Astrocyte (in vitro differentiated cells and primary cell): Measurements from ENCODE around the gene PMF1. TPM values are rescaled to one million over a fixed set of nuclear protein-coding genes. Genes with fewer than 3 reads are reported as not detected.

Source experiments
- DNase-seq: peaks from one replicate; pipeline ENCODE4 v3.0.0-alpha.2; 2010; ENCODE audit warnings: low read depth
- FAIRE-seq: peaks from 2 replicates; lab custom pipeline; 2011; peaks lifted over from hg19 to GRCh38; lab: Jason Lieb, UNC
- H2AFZ ChIP-seq: 2 replicates; pipeline ENCODE4 v1.6.0; 2012; ENCODE audit warnings: low read depth, low read length, inconsistent platforms
- H3K27ac ChIP-seq: 2 replicates; pipeline ENCODE4 v1.5.1; 2011; ENCODE audit warnings: low read depth, low read length, inconsistent platforms
- H3K27me3 ChIP-seq: 2 replicates; pipeline ENCODE4 v1.6.0; 2011; ENCODE audit warnings: low read length, inconsistent platforms; ENCODE audit not compliant: insufficient read depth
- H3K36me3 ChIP-seq: 2 replicates; pipeline ENCODE4 v1.5.1; 2011; ENCODE audit warnings: low read length, inconsistent platforms; ENCODE audit not compliant: insufficient read depth
- H3K4me1 ChIP-seq: 2 replicates; pipeline ENCODE4 v1.5.1; 2011; ENCODE audit warnings: low read length, inconsistent platforms; ENCODE audit not compliant: insufficient read depth
- H3K4me2 ChIP-seq: 2 replicates; pipeline ENCODE4 v1.6.0; 2012; ENCODE audit warnings: low read length, inconsistent platforms
- H3K4me3 ChIP-seq: 2 replicates; pipeline ENCODE4 v1.5.1; 2011; ENCODE audit warnings: low read depth, mild to moderate bottlenecking, low read length, inconsistent platforms; ENCODE audit not compliant: insufficient read depth
- H3K79me2 ChIP-seq: 2 replicates; pipeline ENCODE4 v1.6.0; 2012; ENCODE audit warnings: mild to moderate bottlenecking, low read length, inconsistent platforms; ENCODE audit not compliant: insufficient read depth
- H3K9ac ChIP-seq: 2 replicates; pipeline ENCODE4 v1.6.0; 2012; ENCODE audit warnings: mild to moderate bottlenecking, low read length, inconsistent platforms
- H3K9me3 ChIP-seq: 2 replicates; pipeline ENCODE4 v1.5.1; 2012; ENCODE audit warnings: low read depth, mild to moderate bottlenecking, low read length, inconsistent platforms; ENCODE audit not compliant: insufficient read depth
- H4K20me1 ChIP-seq: 2 replicates; pipeline ENCODE4 v1.6.0; 2012; ENCODE audit warnings: low read length, inconsistent platforms; ENCODE audit not compliant: insufficient read depth
- H3K27ac Mint-ChIP-seq: one replicate; pipeline ENCODE4 v1.8.0; 2021; ENCODE audit warnings: mild to moderate bottlenecking, mixed read lengths; ENCODE audit not compliant: unreplicated experiment
- H3K27me3 Mint-ChIP-seq: one replicate; pipeline ENCODE4 v1.8.0; 2021; ENCODE audit warnings: low read depth, mixed read lengths; ENCODE audit not compliant: unreplicated experiment
- H3K36me3 Mint-ChIP-seq: one replicate; pipeline ENCODE4 v1.8.0; 2021; ENCODE audit warnings: low read depth, mixed read lengths; ENCODE audit not compliant: unreplicated experiment
- H3K4me1 Mint-ChIP-seq: one replicate; pipeline ENCODE4 v1.8.0; 2021; ENCODE audit warnings: low read depth, mixed read lengths; ENCODE audit not compliant: unreplicated experiment
- H3K4me3 Mint-ChIP-seq: one replicate; pipeline ENCODE4 v1.8.0; 2021; ENCODE audit warnings: mild to moderate bottlenecking, moderate library complexity, mixed read lengths; ENCODE audit not compliant: unreplicated experiment
- H3K9me3 Mint-ChIP-seq: one replicate; pipeline ENCODE4 v1.8.0; 2021; ENCODE audit warnings: mild to moderate bottlenecking, mixed read lengths; ENCODE audit not compliant: unreplicated experiment
- EZH2 ChIP-seq: IDR thresholded peaks from 2 replicates; pipeline ENCODE4 v1.6.1; 2012; ENCODE audit warnings: mild to moderate bottlenecking, low read length, inconsistent platforms; ENCODE audit not compliant: insufficient read depth
- total RNA-seq: library from RNA; stranded (reverse); gene quantifications from 2 replicates; pipeline ENCODE4 v1.2.1, GENCODE V29; 2021
- TF ChIP-seq, protein P1 (sequence below): IDR thresholded peaks from 2 replicates; pipeline ENCODE4 v1.5.1; 2011; ENCODE audit warnings: low read depth, mild to moderate bottlenecking, inconsistent platforms, low read length, moderate library complexity; ENCODE audit not compliant: insufficient read depth

PMF1 gene
- total RNA-seq, 1 donor from 2014 or later, result 29.9 TPM

DNA sequence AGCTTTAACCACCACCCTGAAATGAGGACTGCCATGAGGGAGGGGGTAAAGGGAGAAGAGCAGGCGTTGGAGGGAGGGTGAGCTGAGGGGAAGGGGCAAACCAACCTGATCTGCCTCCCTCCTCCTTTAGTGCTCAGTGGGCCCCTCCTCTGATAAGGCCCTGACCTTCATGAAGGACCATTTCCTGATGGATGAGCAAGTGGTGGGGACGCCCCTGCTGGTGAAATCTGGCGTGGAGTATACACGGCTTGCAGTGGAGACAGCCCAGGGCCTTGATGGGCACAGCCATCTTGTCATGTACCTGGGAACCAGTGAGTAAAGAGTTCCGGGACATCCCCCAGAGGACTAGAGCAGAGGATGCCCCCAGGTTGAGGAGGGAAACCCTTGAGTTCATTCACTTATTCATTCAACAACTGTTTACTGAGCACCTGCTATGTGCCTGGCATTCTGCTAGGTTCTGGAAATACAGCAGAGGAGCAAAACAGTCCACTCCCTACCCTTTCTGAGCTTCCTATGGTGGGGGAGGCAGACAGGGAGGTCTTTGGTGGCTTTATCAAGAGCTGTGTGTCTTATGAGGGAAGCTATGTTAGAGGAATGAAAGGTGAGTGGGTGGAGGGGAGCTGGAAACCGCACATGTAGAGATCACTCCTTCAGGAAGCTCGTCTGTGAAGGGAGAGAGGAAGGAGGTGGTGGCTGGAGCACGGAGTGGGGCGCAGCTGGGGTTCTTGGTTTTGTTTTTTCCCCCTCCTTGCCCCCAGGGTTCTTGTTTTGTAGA lies 39.9 kb upstream of the PMF1 start:
- H3K27ac ChIP-seq, result no peak overlapping the region
- H3K4me2 ChIP-seq, result no peak overlapping the region
- no peak for TF ChIP-seq EZH2
- TF ChIP-seq, protein P1, sequence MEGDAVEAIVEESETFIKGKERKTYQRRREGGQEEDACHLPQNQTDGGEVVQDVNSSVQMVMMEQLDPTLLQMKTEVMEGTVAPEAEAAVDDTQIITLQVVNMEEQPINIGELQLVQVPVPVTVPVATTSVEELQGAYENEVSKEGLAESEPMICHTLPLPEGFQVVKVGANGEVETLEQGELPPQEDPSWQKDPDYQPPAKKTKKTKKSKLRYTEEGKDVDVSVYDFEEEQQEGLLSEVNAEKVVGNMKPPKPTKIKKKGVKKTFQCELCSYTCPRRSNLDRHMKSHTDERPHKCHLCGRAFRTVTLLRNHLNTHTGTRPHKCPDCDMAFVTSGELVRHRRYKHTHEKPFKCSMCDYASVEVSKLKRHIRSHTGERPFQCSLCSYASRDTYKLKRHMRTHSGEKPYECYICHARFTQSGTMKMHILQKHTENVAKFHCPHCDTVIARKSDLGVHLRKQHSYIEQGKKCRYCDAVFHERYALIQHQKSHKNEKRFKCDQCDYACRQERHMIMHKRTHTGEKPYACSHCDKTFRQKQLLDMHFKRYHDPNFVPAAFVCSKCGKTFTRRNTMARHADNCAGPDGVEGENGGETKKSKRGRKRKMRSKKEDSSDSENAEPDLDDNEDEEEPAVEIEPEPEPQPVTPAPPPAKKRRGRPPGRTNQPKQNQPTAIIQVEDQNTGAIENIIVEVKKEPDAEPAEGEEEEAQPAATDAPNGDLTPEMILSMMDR, result no peak
- H3K4me1 ChIP-seq, result no peaks in the 10 kb centered on the region
- H3K9ac ChIP-seq, result no peak overlapping the region
- no peaks in the 10 kb centered on the region for H3K36me3 ChIP-seq
- no peaks in the 10 kb centered on the region for H3K79me2 ChIP-seq
- no peaks in the 10 kb centered on the region for H3K9me3 Mint-ChIP-seq
- no peaks in the 10 kb centered on the region for H4K20me1 ChIP-seq
- H3K27me3 ChIP-seq, result peaks cover 2% of the 10 kb centered on the region
- H3K9me3 ChIP-seq, result no peaks in the 10 kb centered on the region
- no peak overlapping the region for H3K4me3 Mint-ChIP-seq
- DNase-seq (no peak), FAIRE-seq (no peak)
- peaks cover 21% of the 10 kb centered on the region for H3K27me3 Mint-ChIP-seq
- H3K4me1 Mint-ChIP-seq, result no peaks in the 10 kb centered on the region
- no peak overlapping the region for H3K4me3 ChIP-seq
- H3K27ac Mint-ChIP-seq, result no peak overlapping the region
- no peaks in the 10 kb centered on the region for H3K36me3 Mint-ChIP-seq
- no peak overlapping the region for H2AFZ ChIP-seq

DNA sequence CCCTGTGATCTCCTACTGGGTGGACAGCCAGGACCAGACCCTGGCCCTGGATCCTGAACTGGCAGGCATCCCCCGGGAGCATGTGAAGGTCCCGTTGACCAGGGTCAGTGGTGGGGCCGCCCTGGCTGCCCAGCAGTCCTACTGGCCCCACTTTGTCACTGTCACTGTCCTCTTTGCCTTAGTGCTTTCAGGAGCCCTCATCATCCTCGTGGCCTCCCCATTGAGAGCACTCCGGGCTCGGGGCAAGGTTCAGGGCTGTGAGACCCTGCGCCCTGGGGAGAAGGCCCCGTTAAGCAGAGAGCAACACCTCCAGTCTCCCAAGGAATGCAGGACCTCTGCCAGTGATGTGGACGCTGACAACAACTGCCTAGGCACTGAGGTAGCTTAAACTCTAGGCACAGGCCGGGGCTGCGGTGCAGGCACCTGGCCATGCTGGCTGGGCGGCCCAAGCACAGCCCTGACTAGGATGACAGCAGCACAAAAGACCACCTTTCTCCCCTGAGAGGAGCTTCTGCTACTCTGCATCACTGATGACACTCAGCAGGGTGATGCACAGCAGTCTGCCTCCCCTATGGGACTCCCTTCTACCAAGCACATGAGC lies 36.1 kb upstream of the PMF1 start:
- Histone ChIP-seq H3K4me3 (no peak overlapping the region), H3K4me1 (no peaks in the 10 kb centered on the region), H3K27me3 (peaks cover 2% of the 10 kb centered on the region), H3K4me2 (no peak overlapping the region), H3K9ac (no peak overlapping the region), H2AFZ (no peak overlapping the region), H4K20me1 (no peaks in the 10 kb centered on the region), H3K79me2 (no peaks in the 10 kb centered on the region), H3K9me3 (no peaks in the 10 kb centered on the region), H3K36me3 (no peaks in the 10 kb centered on the region), H3K27ac (no peak overlapping the region)
- FAIRE-seq, result no peak
- Mint-ChIP-seq H3K27ac (no peak overlapping the region), H3K4me3 (no peak overlapping the region), H3K27me3 (peaks cover 28% of the 10 kb centered on the region), H3K9me3 (no peaks in the 10 kb centered on the region), H3K4me1 (peaks cover 2% of the 10 kb centered on the region), H3K36me3 (no peaks in the 10 kb centered on the region)
- no peak for DNase-seq
- no peak for TF ChIP-seq EZH2
- TF ChIP-seq, protein P1, result no peak
